GM13976 (cell line): Measurements from ENCODE around the gene CSF1R.

Experiments used
- DNase-seq: peaks from one replicate; pipeline ENCODE4 v3.0.0; 2012; ENCODE audit warnings: low spot score
- CTCF ChIP-seq: IDR thresholded peaks from 2 replicates; pipeline ENCODE4 v1.5.1; 2012; ENCODE audit warnings: borderline replicate concordance, mild to moderate bottlenecking; ENCODE audit not compliant: insufficient read depth; ENCODE audit errors: extremely low read depth, missing control alignments, control extremely low read depth
- in situ Hi-C: fragments of 300-500 bp; cut with MboI; formaldehyde crosslinking; loops from one replicate; pipeline ENCODE4 v1.12.0; 2022; ENCODE audit warnings: low sequenced_read_pairs, mixed read lengths, inconsistent platforms; ENCODE audit not compliant: unreplicated experiment

Gene CSF1R

GRCh38 chr5:150066901-150067396, 19.4 kb downstream of the CSF1R start:
- in situ Hi-C loops = no loop called here
- TF ChIP-seq CTCF = no peak
- DNase-seq = no peak

- no peak for DNase-seq
- TF ChIP-seq CTCF = no peak
- in situ Hi-C loops = no loop called here
Measured at GRCh38 chr5:150066436-150066835, 19.9 kb downstream of the CSF1R start.

GRCh38 chr5:150065886-150066285, 20.5 kb downstream of the CSF1R start:
- no peak for DNase-seq
- in situ Hi-C loops = no loop called here
- TF ChIP-seq CTCF = no peak

- DNase-seq = no peak
- in situ Hi-C loops = no loop called here
- no peak for TF ChIP-seq CTCF
Measured at GRCh38 chr5:150065346-150065745, 21.0 kb downstream of the CSF1R start.

- no peak for DNase-seq
- in situ Hi-C loops = no loop called here
- TF ChIP-seq CTCF = no peak
Measured at GRCh38 chr5:150064681-150065220, 21.6 kb downstream of the CSF1R start.

GRCh38 chr5:150063638-150064037, 22.7 kb downstream of the CSF1R start:
- TF ChIP-seq CTCF = no peak
- no peak for DNase-seq
- in situ Hi-C loops = no loop called here

GRCh38 chr5:150062216-150062922, 24.0 kb downstream of the CSF1R start:
- no peak for TF ChIP-seq CTCF
- no peak for DNase-seq
- in situ Hi-C loops = no loop called here
